NCI-H2081 (cell line): Measurements from ENCODE around the gene PPP4R1.

Experiments
- DNase-seq, 2 experiments: peaks; one replicate each; lab custom pipeline; 2025; lab: John Stamatoyannopoulos, UW

Gene PPP4R1

DNA sequence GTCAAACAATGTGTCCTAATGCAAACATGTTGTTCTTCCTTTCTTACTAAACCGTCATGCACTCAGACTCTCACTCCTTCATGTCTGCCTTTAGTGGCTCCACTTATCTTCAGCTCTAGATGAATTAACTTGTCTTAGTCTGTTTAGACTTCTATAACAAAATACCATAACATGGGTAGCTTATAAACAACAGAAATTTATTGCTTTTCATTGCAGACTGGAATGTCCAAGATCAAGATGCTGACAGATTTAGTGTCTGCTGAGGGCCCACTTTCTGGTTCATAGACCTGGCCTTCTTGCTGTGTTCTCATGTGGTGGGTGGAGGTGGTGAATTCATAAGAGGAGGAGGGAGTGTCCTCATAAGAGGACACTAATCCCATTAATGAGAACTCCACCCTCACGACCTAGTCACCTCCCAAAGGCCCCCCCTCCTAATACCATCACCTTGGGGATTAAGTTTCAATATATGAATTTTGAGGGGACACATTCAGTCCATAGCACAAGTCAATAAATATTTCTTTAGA lies 106.7 kb downstream of the PPP4R1 start:
- DNase-seq, result no peak

DNA sequence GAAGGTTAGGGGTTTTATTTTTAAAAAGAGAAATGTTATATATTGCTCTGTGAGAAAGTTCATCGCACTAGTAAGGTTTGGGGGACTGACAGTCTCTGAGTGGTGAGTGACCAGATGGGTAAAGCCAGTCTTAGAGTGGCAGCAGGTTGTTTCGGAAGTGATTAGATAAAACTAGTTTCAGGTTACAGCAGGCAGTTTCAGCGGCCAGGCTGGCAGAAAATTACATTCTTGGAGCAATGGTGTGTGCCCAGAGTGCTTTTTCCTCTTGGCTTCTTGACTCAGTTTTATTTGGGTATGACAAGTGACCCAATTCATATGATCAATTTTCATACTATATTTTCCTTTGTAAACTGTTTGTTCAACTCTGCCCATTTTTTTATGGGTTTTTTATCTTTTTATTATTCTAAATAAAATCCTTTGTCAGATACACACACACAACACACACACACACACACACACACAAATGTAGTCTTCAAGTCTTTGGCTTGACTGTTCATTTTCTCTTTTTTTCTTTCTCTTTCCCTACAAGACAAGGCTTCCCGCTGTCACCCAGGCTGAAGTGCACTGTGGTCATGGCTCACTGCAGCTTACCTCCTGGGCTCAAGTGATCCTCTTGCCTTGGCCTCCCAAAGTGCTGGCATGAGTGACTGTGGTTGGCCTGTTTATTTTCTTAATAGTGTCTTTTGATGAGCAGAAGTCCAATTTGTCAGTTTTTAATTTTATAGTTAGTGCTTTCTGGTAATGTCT lies 108.1 kb downstream of the PPP4R1 start:
- peak in 1 of 2 experiments; percentile 27 for DNase-seq
